Body of pancreas (tissue), 4 donors: Measurements from ENCODE around the gene SYNGR4.

Experiments
- CTCF ChIP-seq, 7 experiments: fragments of 450-650 bp in 4 of 7; fragments of 200-600 bp in 3 of 7; sonication (generic) in 3 of 7; IDR thresholded peaks; one replicate each; pipeline ENCODE4 v1.5.1; 2016 to 2019; ENCODE audit warnings: antibody characterized with exemption in 7 of 7
- POLR2A ChIP-seq, 3 donors: fragments of 450-650 bp; IDR thresholded peaks; one replicate each; pipeline ENCODE4 v1.6.1; 2016; ENCODE audit warnings: antibody characterized with exemption in 3 of 3, mild to moderate bottlenecking in 2 of 3

DNA sequence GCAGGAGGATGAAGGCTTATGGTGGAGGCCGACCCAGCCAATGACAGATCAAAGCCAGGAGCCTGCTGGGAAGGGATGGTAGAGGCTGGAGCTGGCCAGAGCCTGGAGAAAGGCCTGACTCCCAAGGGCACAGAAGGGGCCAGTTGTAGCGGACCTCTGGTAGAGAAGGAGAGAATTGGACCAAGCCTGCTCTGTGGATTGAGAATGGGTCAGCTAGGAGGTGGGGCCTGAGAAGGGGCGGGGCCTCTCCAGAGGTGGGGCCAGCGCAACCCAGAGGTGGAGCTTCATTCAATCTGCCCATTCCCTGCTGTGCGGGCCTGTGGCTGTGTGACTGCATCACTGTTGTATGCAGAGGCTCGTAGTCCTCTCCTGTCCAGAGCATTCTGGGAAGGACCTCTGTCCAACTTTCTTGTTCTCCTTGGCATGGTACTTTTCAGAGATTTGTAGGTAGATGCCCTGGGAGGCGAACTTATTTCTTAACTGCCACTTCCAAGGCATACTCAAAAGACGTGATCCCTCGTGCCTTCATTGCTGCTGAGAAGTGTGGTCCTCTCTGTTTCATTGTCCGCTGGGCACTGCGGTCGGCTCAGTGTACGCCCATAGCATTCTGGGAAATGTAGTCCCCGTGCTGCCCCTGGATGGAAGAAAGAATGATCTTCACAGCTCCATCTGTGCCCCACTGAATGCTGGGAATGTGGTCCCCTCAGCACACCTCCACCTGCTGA is 36.0 kb downstream of the SYNGR4 start:
- TF ChIP-seq CTCF (IDR thresholded peaks at IDR 0.05) (no peak), POLR2A (IDR thresholded peaks at IDR 0.05) (no peak)
